Measurements from ENCODE around the gene BTN1A1.

DNA sequence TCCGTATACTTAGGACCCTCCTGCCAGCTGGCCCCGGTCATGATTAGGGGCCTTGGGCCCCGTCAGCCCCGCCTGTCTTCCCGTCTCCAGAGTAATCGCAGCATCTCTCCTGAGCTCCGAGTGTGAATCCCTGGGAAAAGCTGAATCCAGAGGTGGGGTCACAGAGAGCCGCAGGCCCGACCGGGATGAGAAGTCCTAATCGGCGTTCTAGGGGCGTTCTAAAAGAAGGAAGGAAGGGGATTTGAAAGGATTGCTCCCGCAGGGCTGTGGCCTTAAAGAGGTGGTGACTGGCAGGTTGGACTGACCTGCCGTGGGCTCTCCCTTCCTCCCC is 38.4 kb downstream of the BTN1A1 start:
- TF ChIP-seq POLR2A (IDR thresholded peaks at IDR 0.05) (no peak), EP300 (IDR thresholded peaks at IDR 0.05) (no peak), POLR2AphosphoS5 (IDR thresholded peaks at IDR 0.05) (no peak)
- TF ChIP-seq, protein P1, sequence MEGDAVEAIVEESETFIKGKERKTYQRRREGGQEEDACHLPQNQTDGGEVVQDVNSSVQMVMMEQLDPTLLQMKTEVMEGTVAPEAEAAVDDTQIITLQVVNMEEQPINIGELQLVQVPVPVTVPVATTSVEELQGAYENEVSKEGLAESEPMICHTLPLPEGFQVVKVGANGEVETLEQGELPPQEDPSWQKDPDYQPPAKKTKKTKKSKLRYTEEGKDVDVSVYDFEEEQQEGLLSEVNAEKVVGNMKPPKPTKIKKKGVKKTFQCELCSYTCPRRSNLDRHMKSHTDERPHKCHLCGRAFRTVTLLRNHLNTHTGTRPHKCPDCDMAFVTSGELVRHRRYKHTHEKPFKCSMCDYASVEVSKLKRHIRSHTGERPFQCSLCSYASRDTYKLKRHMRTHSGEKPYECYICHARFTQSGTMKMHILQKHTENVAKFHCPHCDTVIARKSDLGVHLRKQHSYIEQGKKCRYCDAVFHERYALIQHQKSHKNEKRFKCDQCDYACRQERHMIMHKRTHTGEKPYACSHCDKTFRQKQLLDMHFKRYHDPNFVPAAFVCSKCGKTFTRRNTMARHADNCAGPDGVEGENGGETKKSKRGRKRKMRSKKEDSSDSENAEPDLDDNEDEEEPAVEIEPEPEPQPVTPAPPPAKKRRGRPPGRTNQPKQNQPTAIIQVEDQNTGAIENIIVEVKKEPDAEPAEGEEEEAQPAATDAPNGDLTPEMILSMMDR (IDR thresholded peaks at IDR 0.05): no peak

Measured in upper lobe of left lung (tissue), 4 donors.